Ovary (tissue), 3 donors: ENCODE data around the gene FREM3.

Experiments used
- CTCF ChIP-seq, 3 donors: fragments of 450-650 bp in 2 of 3; fragments of 200-600 bp in 1 of 3; IDR thresholded peaks; one replicate each; pipeline versions ENCODE4 v1.5.1 to v1.8.0; 2016 to 2022; ENCODE audit warnings: antibody characterized with exemption in 3 of 3, mild to moderate bottlenecking in 1 of 3
- EP300 ChIP-seq: sonication (generic); formaldehyde crosslinking; IDR thresholded peaks from one replicate; pipeline ENCODE4 v1.6.1; 2017; ENCODE audit warnings: antibody characterized with exemption
- POLR2A ChIP-seq: fragments of 450-650 bp; IDR thresholded peaks from one replicate; pipeline ENCODE4 v1.6.1; 2017; ENCODE audit warnings: antibody characterized with exemption, mild to moderate bottlenecking, moderate library complexity
- donor health status: DM: no; HTN: no; CAD: no.

GRCh38 chr4:143598816-143599215 lies 101.7 kb downstream of the FREM3 start:
- no peak for TF ChIP-seq CTCF (IDR thresholded peaks at IDR 0.05)
- no peak for TF ChIP-seq POLR2A
- TF ChIP-seq EP300: no peak
